HCT116 (cell line): ENCODE data around the gene TLL2. TPM values are rescaled to one million over a fixed set of nuclear protein-coding genes. Genes with fewer than 3 reads are reported as not detected.

ENCODE experiments used
- ATAC-seq: fragments of 200-7000 bp; cut with Tn5 transposase; 2 replicates; pipeline ENCODE4 v1.9.1; 2020; ENCODE audit warnings: mild to moderate bottlenecking, moderate library complexity
- BruUV-seq: library from RNA; stranded (reverse); fragments of 400-500 nt; replicated peaks from 2 replicates; lab custom pipeline; 2021; lab: Mats Ljungman, UMichigan
- CTCF ChIA-PET: fragments of 300-600 bp; sonication (Branson Sonifier 250); formaldehyde crosslinking; loops from one replicate; lab custom pipeline; 2021; ENCODE audit warnings: antibody characterized with exemption; lab: Charles Lee
- POLR2A ChIA-PET: fragments of 300-600, 350-600 bp; sonication (Branson Sonifier 250); formaldehyde crosslinking; loops from one replicate; lab custom pipeline; 2021; ENCODE audit warnings: antibody characterized with exemption; lab: Charles Lee
- RAD21 ChIA-PET, 2 experiments: fragments of 300-600 bp; sonication (Branson Sonifier 250); formaldehyde crosslinking; loops; one replicate each; lab custom pipeline; 2023; ENCODE audit warnings: low total read pairs in 2 of 2; ENCODE audit not compliant: uncharacterized antibody in 2 of 2, unreplicated experiment in 2 of 2, low non-redundant PET in 1 of 2; lab: Charles Lee
- DNase-seq: peaks from one replicate; pipeline ENCODE4 v3.0.0-alpha.2; 2010; ENCODE audit warnings: low read depth, low spot score
- H2AFZ ChIP-seq: fragments of 200-600 bp; shearing (Covaris generic), sonication (generic); 2 replicates; pipeline ENCODE4 v1.6.1; 2017; ENCODE audit warnings: low read depth, mixed run types, mixed read lengths, antibody characterized with exemption, low read length; ENCODE audit not compliant: poor library complexity, severe bottlenecking
- H3K27ac ChIP-seq: 2 replicates; pipeline ENCODE4 v1.5.1; 2012; ENCODE audit warnings: low read depth, low read length
- H3K27me3 ChIP-seq: fragments of 200-600 bp; sonication (generic); 2 replicates; pipeline ENCODE4 v1.6.1; 2016; ENCODE audit warnings: mixed run types, low read length, mixed read lengths; ENCODE audit not compliant: insufficient read depth
- H3K36me3 ChIP-seq, 2 experiments: fragments of 200-500 bp in 1 of 2; fragments of 200-600 bp in 1 of 2; sonication (Bioruptor generic) in 1 of 2; sonication (generic) in 1 of 2; 2 replicates each; pipeline versions ENCODE4 v1.5.1 to v1.6.1; 2014 to 2016; ENCODE audit warnings: low read length in 2 of 2, inconsistent platforms in 1 of 2, mixed read lengths in 1 of 2, mixed run types in 1 of 2; ENCODE audit not compliant: insufficient read depth in 2 of 2, control insufficient read depth in 1 of 2
- H3K4me1 ChIP-seq, 2 experiments: fragments of 200-600 bp in 1 of 2; sonication (generic) in 1 of 2; 2 replicates each; pipeline versions ENCODE4 v1.5.1 to v1.6.1; 2012 to 2017; ENCODE audit warnings: low read length in 2 of 2, inconsistent platforms in 1 of 2, mild to moderate bottlenecking in 1 of 2, mixed read lengths in 1 of 2, mixed run types in 1 of 2, moderate library complexity in 1 of 2; ENCODE audit not compliant: insufficient read depth in 2 of 2, control insufficient read depth in 1 of 2
- H3K4me2 ChIP-seq: fragments of 200-600 bp; sonication (generic); 2 replicates; pipeline ENCODE4 v1.6.1; 2017; ENCODE audit warnings: mixed run types, low read length, mixed read lengths
- H3K4me3 ChIP-seq, 2 experiments: fragments of 200-600 bp in 1 of 2; sonication (generic) in 1 of 2; replicated peaks in 1 of 2; 2 replicates each; pipeline ENCODE4 v1.5.1; 2011 to 2016; ENCODE audit warnings: low read length in 2 of 2, control low read depth in 1 of 2, low read depth in 1 of 2, mild to moderate bottlenecking in 1 of 2, mixed read lengths in 1 of 2, mixed run types in 1 of 2
- H3K79me2 ChIP-seq: fragments of 200-600 bp; sonication (generic); 2 replicates; pipeline ENCODE4 v1.6.1; 2017; ENCODE audit warnings: mild to moderate bottlenecking, mixed run types, low read length, moderate library complexity, mixed read lengths; ENCODE audit not compliant: insufficient read depth
- H3K9ac ChIP-seq: fragments of 200-600 bp; sonication (generic); 2 replicates; pipeline ENCODE4 v1.6.1; 2016; ENCODE audit warnings: low read length, mixed read lengths
- H3K9me2 ChIP-seq: fragments of 200-600 bp; sonication (generic), shearing (Covaris generic); 2 replicates; pipeline ENCODE4 v1.6.1; 2017; ENCODE audit warnings: mixed run types, mild to moderate bottlenecking, moderate library complexity; ENCODE audit not compliant: insufficient read depth
- H3K9me3 ChIP-seq, 2 experiments: fragments of 200-500 bp in 1 of 2; fragments of 200-600 bp in 1 of 2; sonication (Bioruptor generic) in 1 of 2; sonication (generic) in 1 of 2; 2 replicates each; pipeline ENCODE4 v1.6.1; 2014 to 2017; ENCODE audit warnings: low read length in 2 of 2, mixed read lengths in 2 of 2, inconsistent platforms in 1 of 2, low read depth in 1 of 2, mild to moderate bottlenecking in 1 of 2, mixed run types in 1 of 2, moderate library complexity in 1 of 2; ENCODE audit not compliant: control insufficient read depth in 1 of 2, insufficient read depth in 1 of 2
- H4K20me1 ChIP-seq: fragments of 200-600 bp; sonication (generic), shearing (Covaris generic); 2 replicates; pipeline ENCODE4 v1.6.1; 2017; ENCODE audit warnings: mixed run types, mild to moderate bottlenecking, moderate library complexity; ENCODE audit not compliant: insufficient read depth
- ATF3 ChIP-seq: IDR thresholded peaks from 2 replicates; pipeline ENCODE4 v1.6.1; 2012
- CBX3 ChIP-seq: IDR thresholded peaks from 2 replicates; pipeline ENCODE4 v1.6.1; 2012; ENCODE audit warnings: low read depth
- CEBPB ChIP-seq: IDR thresholded peaks from 2 replicates; pipeline ENCODE4 v1.6.1; 2012; ENCODE audit warnings: low read depth
- EZH2 ChIP-seq: fragments of 200-600 bp; sonication (generic); IDR thresholded peaks from 2 replicates; pipeline ENCODE4 v1.6.1; 2017; ENCODE audit warnings: antibody characterized with exemption, mixed run types
- EZH2phosphoT487 ChIP-seq: fragments of 200-600 bp; IDR thresholded peaks from 2 replicates; pipeline ENCODE4 v1.6.1; 2018; ENCODE audit warnings: antibody characterized with exemption, borderline replicate concordance
- FOSL1 ChIP-seq: IDR thresholded peaks from 2 replicates; pipeline ENCODE4 v1.6.1; 2012; ENCODE audit warnings: low read depth
- JUND ChIP-seq: IDR thresholded peaks from 2 replicates; pipeline ENCODE4 v1.6.1; 2012
- POLR2A ChIP-seq: IDR thresholded peaks from 2 replicates; pipeline ENCODE4 v1.7.0; 2011; ENCODE audit warnings: borderline replicate concordance; ENCODE audit not compliant: insufficient read depth, insufficient read length; ENCODE audit errors: extremely low read depth
- POLR2AphosphoS5 ChIP-seq: IDR thresholded peaks from 2 replicates; pipeline ENCODE4 v1.6.1; 2011; ENCODE audit warnings: mild to moderate bottlenecking, low read depth, low read length, moderate library complexity
- RAD21 ChIP-seq: IDR thresholded peaks from 2 replicates; pipeline ENCODE4 v1.6.1; 2012; ENCODE audit warnings: low read depth, mild to moderate bottlenecking
- REST ChIP-seq: IDR thresholded peaks from 2 replicates; pipeline ENCODE4 v1.6.1; 2012; ENCODE audit warnings: low read depth
- SIN3A ChIP-seq: IDR thresholded peaks from 2 replicates; pipeline ENCODE4 v1.6.1; 2012; ENCODE audit warnings: low read depth
- SP1 ChIP-seq: IDR thresholded peaks from 2 replicates; pipeline ENCODE4 v1.6.1; 2012; ENCODE audit warnings: low read depth
- SRF ChIP-seq: IDR thresholded peaks from 2 replicates; pipeline ENCODE4 v1.6.1; 2012; ENCODE audit warnings: low read depth
- TCF7L2 ChIP-seq: IDR thresholded peaks from 2 replicates; pipeline ENCODE4 v1.7.0; 2011; ENCODE audit warnings: borderline replicate concordance, inconsistent platforms; ENCODE audit not compliant: insufficient read depth, insufficient read length; ENCODE audit errors: extremely low read depth
- YY1 ChIP-seq: IDR thresholded peaks from 2 replicates; pipeline ENCODE4 v1.6.1; 2011; ENCODE audit warnings: low read length, low read depth, moderate library complexity, mild to moderate bottlenecking; ENCODE audit not compliant: insufficient replicate concordance; ENCODE audit errors: extremely low read depth
- ZBTB33 ChIP-seq: IDR thresholded peaks from 2 replicates; pipeline ENCODE4 v1.6.1; 2011; ENCODE audit warnings: mild to moderate bottlenecking, low read length, moderate library complexity; ENCODE audit not compliant: insufficient replicate concordance; ENCODE audit errors: extremely low read depth
- ZFX ChIP-seq: fragments of 450-650 bp; IDR thresholded peaks from 2 replicates; pipeline ENCODE4 v1.6.1; 2017
- intact Hi-C: fragments of 100-400 bp; cut with micrococcal nuclease; formaldehyde crosslinking; loops from 2 replicates; pipeline ENCODE4 v1.10.0; 2022
- total RNA-seq: library from RNA; stranded (reverse); gene quantifications from one replicate; pipeline ENCODE4 v1.2.1, GENCODE V29; 2021; ENCODE audit not compliant: unreplicated experiment

TLL2 gene
- total RNA-seq, 1 experiment from 2014 or later: 1.3 TPM

GRCh38 chr10:96468845-96469244 is 44.9 kb downstream of the TLL2 start (continued):
- TF ChIP-seq REST (no peak), CEBPB (no peak), SIN3A (no peak), SRF (no peak), ATF3 (no peak), JUND (no peak), TCF7L2 (no peak), EZH2phosphoT487 (no peak), FOSL1 (no peak), CBX3 (no peak), YY1 (no peak), POLR2A (no peak), POLR2AphosphoS5 (no peak), SP1 (no peak)
- TF ChIP-seq, all 23 proteins: peak for 0

GRCh38 chr10:96465599-96465998 is 48.1 kb downstream of the TLL2 start:
- H3K4me2 ChIP-seq: no peak overlapping the region
- H3K9ac ChIP-seq: no peak overlapping the region
- H3K4me3 ChIP-seq: no peak overlapping the region
- ChIA-PET RAD21 (no interaction called here), POLR2A (no interaction called here), CTCF (no interaction called here)
- no peak overlapping the region for H3K27ac ChIP-seq
- intact Hi-C loops: no loop called here
- no peaks in the 10 kb centered on the region for H3K9me3 ChIP-seq
- no peak for DNase-seq
- H3K79me2 ChIP-seq: no peaks in the 10 kb centered on the region
- BruUV-seq: no TSS peak
- H3K27me3 ChIP-seq: peaks cover 15% of the 10 kb centered on the region
- no peaks in the 10 kb centered on the region for H4K20me1 ChIP-seq
- no peaks in the 10 kb centered on the region for H3K4me1 ChIP-seq
- H3K36me3 ChIP-seq: no peaks in the 10 kb centered on the region
- ATAC-seq: no peak
- H3K9me2 ChIP-seq: no peaks in the 10 kb centered on the region
- no peak overlapping the region for H2AFZ ChIP-seq
- TF ChIP-seq RAD21 (no peak), TCF7L2 (no peak), ZBTB33 (no peak), CEBPB (no peak), EZH2 (no peak), REST (no peak), JUND (no peak), EZH2phosphoT487 (no peak), POLR2AphosphoS5 (no peak), CBX3 (no peak), ZFX (no peak)
